ENCODE data around the gene GNL2. TPM values are rescaled to one million over a fixed set of nuclear protein-coding genes. Genes with fewer than 3 reads are reported as not detected.
"Not testable (repeated sequence)": the region's sequence is repeated elsewhere in the genome, so short reads cannot be mapped to it uniquely, and the experiment has no call there.

GNL2 gene
- total RNA-seq, 1 donor from 2014 or later = 108 TPM

- DNase-seq (ENCODE audit: low read depth, low spot score) = no peak
Observed at GRCh38 chr1:37609002-37609401, 13.3 kb upstream of the GNL2 start.

GRCh38 chr1:37606481-37607263, 10.9 kb upstream of the GNL2 start:
- no peak for DNase-seq (ENCODE audit: low read depth, low spot score)

GRCh38 chr1:37605806-37606474, 10.2 kb upstream of the GNL2 start:
- no peak for DNase-seq (ENCODE audit: low read depth, low spot score)

- no peak for DNase-seq (ENCODE audit: low read depth, low spot score)
Observed at GRCh38 chr1:37605061-37605650, 9.4 kb upstream of the GNL2 start.

GRCh38 chr1:37602750-37603694, 7.3 kb upstream of the GNL2 start:
- DNase-seq (ENCODE audit: low read depth, low spot score) = no peak

- no peak for DNase-seq (ENCODE audit: low read depth, low spot score)
Observed at GRCh38 chr1:37601441-37601840, 5.7 kb upstream of the GNL2 start.

GRCh38 chr1:37599940-37600339, 4.2 kb upstream of the GNL2 start:
- no peak for DNase-seq (ENCODE audit: low read depth, low spot score)

GRCh38 chr1:37596182-37596667, 488 bp upstream of the GNL2 start:
- no peak for DNase-seq (ENCODE audit: low read depth, low spot score)

GRCh38 chr1:37593726-37594125, 2.0 kb downstream of the GNL2 start:
- no peak for DNase-seq (ENCODE audit: low read depth, low spot score)

- DNase-seq (ENCODE audit: low read depth, low spot score) = no peak
Observed at GRCh38 chr1:37588939-37589338, 6.8 kb downstream of the GNL2 start.

- DNase-seq (ENCODE audit: low read depth, low spot score) = not testable (repeated sequence)
Observed at GRCh38 chr1:37584544-37584943, 11.2 kb downstream of the GNL2 start.

GRCh38 chr1:37575692-37576091, 20.0 kb downstream of the GNL2 start:
- no peak for DNase-seq (ENCODE audit: low read depth, low spot score)

- no peak for DNase-seq (ENCODE audit: low read depth, low spot score)
Observed at GRCh38 chr1:37574834-37575480, 20.8 kb downstream of the GNL2 start.

- DNase-seq (ENCODE audit: low read depth, low spot score) = no peak
Observed at GRCh38 chr1:37570528-37571334, 25.0 kb downstream of the GNL2 start.

GRCh38 chr1:37567023-37567422, 28.7 kb downstream of the GNL2 start:
- no peak for DNase-seq (ENCODE audit: low read depth, low spot score)

- no peak for DNase-seq (ENCODE audit: low read depth, low spot score)
Observed at GRCh38 chr1:37564892-37565291, 30.8 kb downstream of the GNL2 start.

GRCh38 chr1:37562984-37563383, 32.8 kb downstream of the GNL2 start:
- no peak for DNase-seq (ENCODE audit: low read depth, low spot score)

GRCh38 chr1:37561133-37562132, 34.3 kb downstream of the GNL2 start:
- DNase-seq (ENCODE audit: low read depth, low spot score) = no peak

All from pulmonary artery endothelial cell (primary cell).